Measurements from ENCODE around the gene C2CD3. TPM values are rescaled to one million over a fixed set of nuclear protein-coding genes. Genes with fewer than 3 reads are reported as not detected.

Gene C2CD3
- total and polyA plus RNA-seq, 10 of the 15 experiments (the other 5 are each of a cell fraction or from before 2014, with no cell fraction given), result 2.3 to 24.0 (median 16.3) TPM

DNA sequence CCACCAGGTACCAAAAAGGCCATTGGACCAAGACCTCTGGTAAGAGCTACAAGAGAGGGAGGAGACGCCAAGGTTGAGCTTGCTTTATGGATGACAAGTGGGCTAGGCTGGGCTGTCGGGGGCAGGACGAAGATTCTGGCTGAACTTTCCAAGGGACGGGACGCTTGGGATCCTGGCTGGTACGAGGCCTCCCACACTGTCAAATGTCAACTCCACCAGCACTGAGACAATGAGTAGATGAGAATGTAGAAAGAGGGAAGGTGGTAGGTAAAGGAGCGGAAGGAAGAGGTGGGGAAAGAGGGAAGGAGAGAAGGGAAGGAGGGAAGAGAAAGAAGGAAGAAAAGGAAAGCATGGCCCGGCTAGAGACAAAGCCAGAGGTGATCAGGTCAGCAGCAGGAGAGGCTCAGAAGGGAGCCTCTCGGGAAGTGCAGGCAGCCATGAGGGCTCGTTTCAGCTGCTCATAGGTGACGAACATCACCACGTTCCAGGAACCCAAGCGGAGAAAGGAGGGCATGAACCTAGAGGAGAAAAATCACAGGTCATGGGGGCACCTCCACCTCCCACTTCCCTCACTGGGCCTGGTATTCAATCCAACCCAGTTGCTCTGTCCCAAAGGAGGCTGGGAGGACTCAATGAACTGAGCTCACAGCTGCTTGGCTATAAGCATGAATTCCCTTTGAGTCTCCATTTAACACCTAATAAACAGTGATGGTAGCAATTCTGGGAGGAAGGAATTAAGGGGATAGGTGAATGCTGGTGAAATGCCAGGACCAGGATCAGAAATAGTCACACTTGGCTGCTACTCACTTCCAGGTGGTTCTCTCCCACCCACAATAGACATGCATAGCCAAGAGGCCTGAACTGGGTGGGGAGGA lies 196.0 kb downstream of the C2CD3 start:
- H3K4me1 ChIP-seq (ENCODE audit: control insufficient read depth, insufficient read depth, low read length), result peaks cover 13% of the 10 kb centered on the region
- H3K79me2 ChIP-seq (ENCODE audit: control insufficient read depth, insufficient read depth, low read length), result peaks cover 18% of the 10 kb centered on the region
- ChIA-PET SMC1A (ENCODE audit: uncharacterized antibody, unreplicated experiment) (interaction anchor here (1.7 kb wide), 1 partner anchor 11 kb away, joined by 4 read pairs; no protein-coding TSS in a partner anchor), CTCF (interaction anchor here (1.0 kb wide), 1 partner anchor 12 kb away, joined by 3 read pairs; no protein-coding TSS in a partner anchor), POLR2A (interaction anchor here (0.7 kb wide), 1 partner anchor 30 kb away, joined by 3 read pairs; no protein-coding TSS in a partner anchor), RAD21 (ENCODE audit: unreplicated experiment) (interaction anchor here (0.9 kb wide), 2 partner anchors 11 to 22 kb away, joined by 3 to 6 read pairs; no protein-coding TSS in a partner anchor)
- no peaks in the 10 kb centered on the region for H3K27me3 ChIP-seq (replicated peaks in 1 of 2; ENCODE audit: control insufficient read depth in 2 of 2, insufficient read depth in 2 of 2, low read length in 1 of 2)
- H4K20me1 ChIP-seq (ENCODE audit: control insufficient read depth, insufficient read depth), result no peaks in the 10 kb centered on the region
- no peaks in the 10 kb centered on the region for H3K9me3 ChIP-seq (replicated peaks; ENCODE audit: control insufficient read depth, insufficient read depth, low read length)
- peaks cover 28 to 30% of the 10 kb centered on the region in 2 experiments for H3K36me3 ChIP-seq (ENCODE audit: control insufficient read depth in 2 of 2, insufficient read depth in 2 of 2, low read length in 1 of 2)
- 75% methylated on average over 13 of the region's 13 CpGs for WGBS (ENCODE audit: insufficient coverage, insufficient replicate concordance, low lambda C conversion rate, missing lambda C conversion rate)
- no TSS peak for BruUV-seq (replicated peaks)
- ATAC-seq (no peak), FAIRE-seq (no peak), DNase-seq (ENCODE audit: low read depth, low spot score) (no peak)
- H3K4me3 ChIP-seq, result no peak overlapping the region
- no peak overlapping the region for H2AFZ ChIP-seq (ENCODE audit: control insufficient read depth, low read depth, low read length)
- in situ Hi-C loops (cut with MboI) (no loop called here), intact Hi-C loops (cut with micrococcal nuclease; ENCODE audit: unreplicated experiment) (no loop called here)
- H3K9ac ChIP-seq (ENCODE audit: control insufficient read depth, insufficient read depth, low read length), result no peak overlapping the region
- no peak overlapping the region for H3K4me2 ChIP-seq (ENCODE audit: control insufficient read depth, insufficient read depth)
- TF ChIP-seq DPF2 (IDR thresholded peaks at IDR 0.05) (no peak), RAD51 (IDR thresholded peaks at IDR 0.05) (no peak), SMARCA5 (IDR thresholded peaks at IDR 0.05) (no peak), TARDBP (IDR thresholded peaks at IDR 0.05; ENCODE audit: borderline replicate concordance) (no peak), HCFC1 (IDR thresholded peaks at IDR 0.05; ENCODE audit: low read length) (no peak), ZZZ3 (IDR thresholded peaks at IDR 0.05; ENCODE audit: control insufficient read depth, insufficient read length, low read depth) (no peak), STAT1 (conservative IDR thresholded peaks at IDR 0.05) (no peak), MYB (IDR thresholded peaks at IDR 0.05; ENCODE audit: borderline replicate concordance, low read depth, low read length) (no peak), NR2C2 (IDR thresholded peaks at IDR 0.05; ENCODE audit: borderline replicate concordance, control insufficient read depth, insufficient read length, low read depth) (no peak), SIN3A (IDR thresholded peaks at IDR 0.05; ENCODE audit: low read depth, low read length) (no peak), GABPA (IDR thresholded peaks at IDR 0.05; ENCODE audit: low read depth) (no peak), MXI1 (IDR thresholded peaks at IDR 0.05; ENCODE audit: low read depth, low read length) (no peak)
- TF ChIP-seq, protein P1, sequence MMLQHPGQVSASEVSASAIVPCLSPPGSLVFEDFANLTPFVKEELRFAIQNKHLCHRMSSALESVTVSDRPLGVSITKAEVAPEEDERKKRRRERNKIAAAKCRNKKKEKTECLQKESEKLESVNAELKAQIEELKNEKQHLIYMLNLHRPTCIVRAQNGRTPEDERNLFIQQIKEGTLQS (IDR thresholded peaks at IDR 0.05; ENCODE audit: borderline replicate concordance, extremely low read depth, low read depth, low read length), result no peak
- TF ChIP-seq, protein P2, sequence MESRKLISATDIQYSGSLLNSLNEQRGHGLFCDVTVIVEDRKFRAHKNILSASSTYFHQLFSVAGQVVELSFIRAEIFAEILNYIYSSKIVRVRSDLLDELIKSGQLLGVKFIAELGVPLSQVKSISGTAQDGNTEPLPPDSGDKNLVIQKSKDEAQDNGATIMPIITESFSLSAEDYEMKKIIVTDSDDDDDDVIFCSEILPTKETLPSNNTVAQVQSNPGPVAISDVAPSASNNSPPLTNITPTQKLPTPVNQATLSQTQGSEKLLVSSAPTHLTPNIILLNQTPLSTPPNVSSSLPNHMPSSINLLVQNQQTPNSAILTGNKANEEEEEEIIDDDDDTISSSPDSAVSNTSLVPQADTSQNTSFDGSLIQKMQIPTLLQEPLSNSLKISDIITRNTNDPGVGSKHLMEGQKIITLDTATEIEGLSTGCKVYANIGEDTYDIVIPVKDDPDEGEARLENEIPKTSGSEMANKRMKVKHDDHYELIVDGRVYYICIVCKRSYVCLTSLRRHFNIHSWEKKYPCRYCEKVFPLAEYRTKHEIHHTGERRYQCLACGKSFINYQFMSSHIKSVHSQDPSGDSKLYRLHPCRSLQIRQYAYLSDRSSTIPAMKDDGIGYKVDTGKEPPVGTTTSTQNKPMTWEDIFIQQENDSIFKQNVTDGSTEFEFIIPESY (IDR thresholded peaks at IDR 0.05), result no peak
- H3K27ac ChIP-seq (ENCODE audit: control insufficient read depth, insufficient read depth), result no peak overlapping the region
